ENCODE data around the gene WDCP.

DNA sequence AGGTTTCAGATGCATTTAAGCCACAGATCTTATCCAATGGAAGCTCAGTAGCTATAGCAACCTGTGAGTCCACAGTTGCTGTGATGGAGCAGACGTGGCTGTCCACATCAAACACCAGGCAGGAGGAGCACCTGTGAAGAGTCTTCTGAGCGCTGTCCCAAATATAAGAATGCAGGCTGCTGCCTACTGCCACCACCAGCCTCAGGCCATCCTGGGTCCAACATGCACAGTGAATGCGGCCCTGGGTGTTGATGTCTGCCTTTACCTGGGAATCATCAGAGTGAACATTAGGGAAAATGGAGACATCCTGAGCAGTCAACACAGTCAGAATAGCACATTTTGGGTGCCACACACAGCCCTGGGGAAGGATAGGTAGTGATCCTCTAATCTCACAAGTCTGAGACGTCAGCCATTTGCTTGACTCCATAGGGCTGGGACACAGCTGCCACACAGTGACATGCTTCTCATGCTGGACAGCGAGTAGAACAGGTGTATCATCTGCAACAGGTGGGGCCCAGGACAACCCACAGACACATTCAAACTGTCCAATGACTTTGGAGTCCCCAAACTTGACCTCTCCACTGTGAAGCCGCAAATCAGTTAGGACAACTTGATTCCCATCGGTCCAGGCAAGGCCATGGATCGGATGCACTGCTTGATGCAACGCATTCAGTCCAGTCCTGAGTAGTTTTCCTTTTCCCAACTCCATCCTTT, 8.2 kb downstream of the WDCP start:
- TF ChIP-seq, protein P1, sequence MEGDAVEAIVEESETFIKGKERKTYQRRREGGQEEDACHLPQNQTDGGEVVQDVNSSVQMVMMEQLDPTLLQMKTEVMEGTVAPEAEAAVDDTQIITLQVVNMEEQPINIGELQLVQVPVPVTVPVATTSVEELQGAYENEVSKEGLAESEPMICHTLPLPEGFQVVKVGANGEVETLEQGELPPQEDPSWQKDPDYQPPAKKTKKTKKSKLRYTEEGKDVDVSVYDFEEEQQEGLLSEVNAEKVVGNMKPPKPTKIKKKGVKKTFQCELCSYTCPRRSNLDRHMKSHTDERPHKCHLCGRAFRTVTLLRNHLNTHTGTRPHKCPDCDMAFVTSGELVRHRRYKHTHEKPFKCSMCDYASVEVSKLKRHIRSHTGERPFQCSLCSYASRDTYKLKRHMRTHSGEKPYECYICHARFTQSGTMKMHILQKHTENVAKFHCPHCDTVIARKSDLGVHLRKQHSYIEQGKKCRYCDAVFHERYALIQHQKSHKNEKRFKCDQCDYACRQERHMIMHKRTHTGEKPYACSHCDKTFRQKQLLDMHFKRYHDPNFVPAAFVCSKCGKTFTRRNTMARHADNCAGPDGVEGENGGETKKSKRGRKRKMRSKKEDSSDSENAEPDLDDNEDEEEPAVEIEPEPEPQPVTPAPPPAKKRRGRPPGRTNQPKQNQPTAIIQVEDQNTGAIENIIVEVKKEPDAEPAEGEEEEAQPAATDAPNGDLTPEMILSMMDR (IDR thresholded peaks at IDR 0.05; ENCODE audit: low read length) = no peak
- TF ChIP-seq EZH2 (IDR thresholded peaks at IDR 0.05; ENCODE audit: borderline replicate concordance, low read length) = no peak

Data from OCI-LY1 (cell line).